Spleen (tissue), 11 donors: ENCODE results near the gene CDK19. TPM values are rescaled to one million over a fixed set of nuclear protein-coding genes. Genes with fewer than 3 reads are reported as not detected.

ENCODE experiments used
- DNase-seq: peaks from one replicate; pipeline ENCODE4 v3.0.0-alpha.2; 2020
- H3K27ac ChIP-seq, 8 donors: fragments of 200-600 bp; sonication (generic) in 7 of 8; 1 replicate in 4 of 8; 2 replicates in 4 of 8; pipeline versions ENCODE4 v1.5.0 to v1.8.0; 2016 to 2021; ENCODE audit warnings: inconsistent platforms in 4 of 8, mild to moderate bottlenecking in 4 of 8, moderate library complexity in 1 of 8
- H3K27me3 ChIP-seq, 7 donors: fragments of 200-600 bp; sonication (generic) in 6 of 7; replicated peaks in 1 of 7; 1 replicate in 4 of 7; 2 replicates in 3 of 7; pipeline versions ENCODE4 v1.5.0 to v1.8.0; 2016 to 2021; ENCODE audit warnings: inconsistent platforms in 3 of 7, mild to moderate bottlenecking in 1 of 7
- H3K36me3 ChIP-seq, 6 donors: fragments of 200-600 bp; sonication (generic) in 5 of 6; 1 replicate in 4 of 6; 2 replicates in 2 of 6; pipeline versions ENCODE4 v1.5.0 to v1.8.0; 2016 to 2021; ENCODE audit warnings: inconsistent platforms in 2 of 6
- H3K4me1 ChIP-seq, 6 donors: fragments of 200-600 bp; sonication (generic) in 5 of 6; 1 replicate in 3 of 6; 2 replicates in 3 of 6; pipeline versions ENCODE4 v1.5.0 to v1.8.0; 2016 to 2021; ENCODE audit warnings: inconsistent platforms in 3 of 6
- H3K4me3 ChIP-seq, 8 donors: fragments of 200-600 bp; sonication (generic) in 7 of 8; 1 replicate in 4 of 8; 2 replicates in 4 of 8; pipeline versions ENCODE4 v1.5.0 to v1.8.0; 2016 to 2021; ENCODE audit warnings: inconsistent platforms in 4 of 8, mild to moderate bottlenecking in 4 of 8, moderate library complexity in 2 of 8
- H3K9me3 ChIP-seq, 8 donors: fragments of 200-600 bp; sonication (generic) in 7 of 8; 1 replicate in 4 of 8; 2 replicates in 4 of 8; pipeline versions ENCODE4 v1.5.0 to v1.8.0; 2016 to 2021; ENCODE audit warnings: inconsistent platforms in 4 of 8
- POLR2A ChIP-seq, 3 donors: fragments of 450-650 bp; IDR thresholded peaks; one replicate each; pipeline ENCODE4 v1.5.1; 2017; ENCODE audit warnings: antibody characterized with exemption in 3 of 3, mild to moderate bottlenecking in 1 of 3
- POLR2AphosphoS5 ChIP-seq, 3 donors: sonication (generic); formaldehyde crosslinking; IDR thresholded peaks; one replicate each; pipeline ENCODE4 v1.5.1; 2017; ENCODE audit warnings: antibody characterized with exemption in 3 of 3
- WGBS, 5 donors: extraction: QIAGEN DNeasy Blood & Tissue Kit in 3 of 5; methylation state at CpG; one replicate each; pipeline versions ENCODE4 v1.1.5 to v1.1.7; 2013 to 2018; 5-methylcytosine and 5-hydroxymethylcytosine counted together
- intact Hi-C: fragments of 100-400 bp; cut with DNase I; formaldehyde crosslinking; loops from one replicate; pipeline ENCODE4 v1.15.0; 2023; ENCODE audit warnings: low total_unique reads
- polyA plus RNA-seq, 3 donors: library from polyadenylated mRNA; stranded (reverse); fragments of 200-250 nt; gene quantifications; one replicate each; pipeline ENCODE4 v1.2.1, GENCODE V29; 2013
- total RNA-seq, 7 donors: library from RNA; depleted of rRNA in 3 of 7; stranded (reverse); fragments of >200 nt in 3 of 7; fragmentation: NEBNext Ultra II Directional in 4 of 7; extraction: Animal tissue kit (Norgen Biotek cat#: 25700) in 4 of 7; gene quantifications; one replicate each; pipeline versions ENCODE4 v1.1.0 to v1.2.1, GENCODE V29; 2016 to 2021
- TF ChIP-seq, protein P1 (sequence below), 11 experiments: fragments of 200-600 bp in 7 of 11; fragments of 450-650 bp in 4 of 11; sonication (generic) in 4 of 11; IDR thresholded peaks in 8 of 11; conservative IDR thresholded peaks in 3 of 11; 1 replicate in 7 of 11; 2 replicates in 4 of 11; pipeline versions ENCODE4 v1.4.0 to v1.8.0; 2016 to 2021; ENCODE audit warnings: antibody characterized with exemption in 11 of 11, inconsistent platforms in 4 of 11, mild to moderate bottlenecking in 1 of 11
- donor health status: healthy with polysubstance abuse.
- donor health status: DM: no; HTN: no; CAD: no; lungs with moderate emphysema.
- donor health status: DM: no; HTN: no; CAD: no.
- donor health status: Bipolar disorder and iron deficiency.
- donor health status: healthy.
- donor health status: DM: no; HTN: no; CAD: no.
- donor health status: DM: yes; HTN: yes; CAD: no.

CDK19 gene
- total and polyA plus RNA-seq, 10 donors, result 7.9 to 29.8 (median 21.7) TPM

DNA sequence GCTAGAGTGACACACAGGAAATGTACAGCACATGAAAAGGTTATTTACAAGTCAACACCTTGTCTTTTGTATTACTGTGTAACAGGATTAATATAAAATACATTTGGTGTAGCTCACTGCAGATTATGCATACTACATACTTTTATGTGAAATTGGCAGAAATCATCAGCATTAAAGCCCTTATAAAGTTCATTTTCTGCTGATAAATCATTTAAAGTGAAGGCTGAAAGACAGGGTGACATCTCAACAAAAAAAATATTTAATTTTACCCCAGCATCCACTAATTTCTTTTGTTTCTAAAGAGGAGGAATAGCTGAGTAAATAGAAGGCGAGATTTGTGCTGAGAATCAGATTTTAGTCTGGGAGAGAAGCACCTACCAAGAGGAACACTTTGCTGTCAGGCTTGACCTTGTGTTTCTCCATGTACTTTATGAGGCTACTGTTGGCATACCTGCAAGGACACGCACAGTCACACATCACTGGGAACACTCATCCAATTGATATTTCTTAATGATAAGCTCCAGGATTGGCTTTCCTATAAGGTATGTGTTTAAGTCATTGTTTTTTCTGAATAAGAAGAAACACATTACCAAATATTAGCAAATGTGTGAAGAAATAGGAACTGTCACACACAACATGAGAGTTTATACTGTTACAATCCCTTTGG, 192.2 kb downstream of the CDK19 start:
- H3K27ac ChIP-seq, result no peak overlapping the region
- H3K4me1 ChIP-seq, result no peaks in the 10 kb centered on the region
- TF ChIP-seq POLR2A (IDR thresholded peaks at IDR 0.05) (no peak), POLR2AphosphoS5 (IDR thresholded peaks at IDR 0.05) (no peak)
- TF ChIP-seq, protein P1, sequence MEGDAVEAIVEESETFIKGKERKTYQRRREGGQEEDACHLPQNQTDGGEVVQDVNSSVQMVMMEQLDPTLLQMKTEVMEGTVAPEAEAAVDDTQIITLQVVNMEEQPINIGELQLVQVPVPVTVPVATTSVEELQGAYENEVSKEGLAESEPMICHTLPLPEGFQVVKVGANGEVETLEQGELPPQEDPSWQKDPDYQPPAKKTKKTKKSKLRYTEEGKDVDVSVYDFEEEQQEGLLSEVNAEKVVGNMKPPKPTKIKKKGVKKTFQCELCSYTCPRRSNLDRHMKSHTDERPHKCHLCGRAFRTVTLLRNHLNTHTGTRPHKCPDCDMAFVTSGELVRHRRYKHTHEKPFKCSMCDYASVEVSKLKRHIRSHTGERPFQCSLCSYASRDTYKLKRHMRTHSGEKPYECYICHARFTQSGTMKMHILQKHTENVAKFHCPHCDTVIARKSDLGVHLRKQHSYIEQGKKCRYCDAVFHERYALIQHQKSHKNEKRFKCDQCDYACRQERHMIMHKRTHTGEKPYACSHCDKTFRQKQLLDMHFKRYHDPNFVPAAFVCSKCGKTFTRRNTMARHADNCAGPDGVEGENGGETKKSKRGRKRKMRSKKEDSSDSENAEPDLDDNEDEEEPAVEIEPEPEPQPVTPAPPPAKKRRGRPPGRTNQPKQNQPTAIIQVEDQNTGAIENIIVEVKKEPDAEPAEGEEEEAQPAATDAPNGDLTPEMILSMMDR (IDR thresholded peaks at IDR 0.05 in 8 of 11, conservative IDR thresholded peaks at IDR 0.05 in 3 of 11), result no peak
- H3K27me3 ChIP-seq, result no peaks in the 10 kb centered on the region
- no peak overlapping the region for H3K4me3 ChIP-seq
- intact Hi-C loops, result no loop called here
- no peaks in the 10 kb centered on the region for H3K9me3 ChIP-seq
- 93 to 100% (median 97%) methylated on average over 2 of the region's 2 CpGs for WGBS, 5 donors
- H3K36me3 ChIP-seq, result peaks cover 0 to 97% (median 28%) of the 10 kb centered on the region in 6 donors
- DNase-seq, result no peak

DNA sequence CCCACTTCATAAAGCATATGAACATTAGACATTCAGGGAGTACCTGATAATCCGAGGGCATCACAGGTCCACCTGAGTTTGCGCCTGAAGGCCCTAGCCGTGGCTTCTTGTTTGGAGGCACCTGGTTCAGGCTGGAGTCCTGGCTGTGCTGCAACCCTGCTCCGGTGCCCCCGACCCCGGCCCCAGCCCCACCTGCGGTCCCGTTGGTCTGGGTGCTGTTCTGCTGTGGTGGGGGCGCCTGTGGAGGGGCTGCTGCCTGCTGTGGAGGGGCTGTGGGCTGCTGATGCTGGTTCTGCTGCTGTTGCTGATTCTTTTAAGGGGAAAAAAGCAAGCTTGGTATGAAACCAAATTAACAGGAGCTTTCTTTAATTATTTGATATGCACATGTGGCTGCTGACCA, 194.2 kb downstream of the CDK19 start:
- no peak for DNase-seq
- 92 to 100% (median 96%) methylated on average over 4 to 9 of the region's 9 CpGs for WGBS, 5 donors
- TF ChIP-seq POLR2A (IDR thresholded peaks at IDR 0.05) (no peak), POLR2AphosphoS5 (IDR thresholded peaks at IDR 0.05) (no peak)
- TF ChIP-seq, protein P1 (IDR thresholded peaks at IDR 0.05 in 8 of 11, conservative IDR thresholded peaks at IDR 0.05 in 3 of 11), result no peak
- Histone ChIP-seq H3K4me1 (no peaks in the 10 kb centered on the region), H3K36me3 (peaks cover 0 to 94% (median 28%) of the 10 kb centered on the region in 6 donors), H3K27ac (no peak overlapping the region), H3K9me3 (no peaks in the 10 kb centered on the region), H3K4me3 (no peak overlapping the region), H3K27me3 (no peaks in the 10 kb centered on the region)
- intact Hi-C loops, result no loop called here

DNA sequence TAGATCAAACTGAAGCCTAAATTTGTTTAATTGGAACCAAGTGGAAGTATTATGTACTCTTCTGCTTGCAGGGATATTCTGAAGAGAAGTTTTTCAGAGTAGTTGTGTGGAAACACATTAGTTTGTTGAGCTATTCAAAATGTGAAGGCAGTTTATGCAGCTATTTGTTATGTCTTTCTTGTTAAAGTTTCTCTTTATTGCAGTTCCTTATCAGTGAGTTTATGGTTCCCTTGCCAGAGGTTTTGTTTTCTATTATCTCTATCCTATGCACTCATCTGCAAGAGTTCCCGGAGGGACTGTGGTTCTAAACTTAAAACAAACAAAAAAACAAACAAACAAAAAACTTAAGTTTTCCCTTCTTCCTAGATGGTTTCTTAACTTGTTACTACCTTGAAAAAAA, 195.2 kb downstream of the CDK19 start:
- no peaks in the 10 kb centered on the region for H3K4me1 ChIP-seq
- no peak overlapping the region for H3K4me3 ChIP-seq
- H3K36me3 ChIP-seq, result peaks cover 0 to 92% (median 28%) of the 10 kb centered on the region in 6 donors
- no peaks in the 10 kb centered on the region for H3K27me3 ChIP-seq
- no peak for DNase-seq
- no peak overlapping the region for H3K27ac ChIP-seq
- no peaks in the 10 kb centered on the region for H3K9me3 ChIP-seq
- TF ChIP-seq POLR2AphosphoS5 (IDR thresholded peaks at IDR 0.05), result no peak
- no peak for TF ChIP-seq POLR2A (IDR thresholded peaks at IDR 0.05)
- TF ChIP-seq, protein P1 (IDR thresholded peaks at IDR 0.05 in 8 of 11, conservative IDR thresholded peaks at IDR 0.05 in 3 of 11), result no peak
- 89 to 98% (median 96%) methylated on average over 1 of the region's 1 CpG for WGBS, 5 donors
- intact Hi-C loops, result no loop called here

DNA sequence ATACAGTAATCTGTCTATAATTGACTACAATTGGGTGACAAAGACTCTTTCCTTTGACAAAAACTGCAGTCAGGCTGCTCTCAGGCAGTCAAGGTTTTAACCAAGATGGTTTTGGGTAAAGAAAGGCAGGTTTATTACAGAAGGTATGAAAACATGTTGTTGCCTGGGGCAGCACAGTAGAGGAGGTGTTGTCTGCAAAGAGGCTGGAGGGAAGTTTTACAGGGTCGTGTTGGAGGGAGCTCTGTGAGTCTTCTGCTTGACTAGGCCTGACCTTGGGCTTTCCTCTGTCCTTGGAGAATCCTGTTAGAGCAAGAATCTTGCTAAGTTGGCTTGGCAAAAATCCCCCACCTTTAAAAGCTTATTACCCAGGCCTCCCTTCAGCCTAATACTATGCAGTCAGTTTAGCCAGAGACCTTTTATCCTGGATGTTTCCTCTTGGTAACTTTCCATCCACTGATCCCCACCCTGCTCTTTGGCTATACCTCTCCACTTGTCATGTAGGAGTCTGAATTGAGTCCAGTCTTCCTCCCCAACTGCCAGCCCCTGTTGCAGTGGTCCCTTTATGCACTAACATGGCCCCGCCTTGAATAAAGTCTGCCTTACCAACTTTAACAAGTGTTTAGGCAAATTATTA, 195.9 kb downstream of the CDK19 start:
- H3K4me1 ChIP-seq, result no peaks in the 10 kb centered on the region

More for the DNA sequence above, 195.9 kb downstream of the CDK19 start:
- TF ChIP-seq, protein P1 (IDR thresholded peaks at IDR 0.05 in 8 of 11, conservative IDR thresholded peaks at IDR 0.05 in 3 of 11), result no peak
- TF ChIP-seq POLR2AphosphoS5 (IDR thresholded peaks at IDR 0.05), result no peak
- no peak for TF ChIP-seq POLR2A (IDR thresholded peaks at IDR 0.05)
- Histone ChIP-seq H3K36me3 (peaks cover 0 to 92% (median 31%) of the 10 kb centered on the region in 6 donors), H3K4me3 (no peak overlapping the region), H3K27me3 (no peaks in the 10 kb centered on the region), H3K27ac (peak overlapping the region in 1 of 8 donors; percentile 2), H3K9me3 (no peaks in the 10 kb centered on the region)
- intact Hi-C loops, result no loop called here
- 74 to 77% (median 75%) methylated on average over 2 of the region's 2 CpGs for WGBS, 5 donors
- DNase-seq, result no peak
